H1 (cell line): Measurements from ENCODE around the gene PDE3A. TPM values are rescaled to one million over a fixed set of nuclear protein-coding genes. Genes with fewer than 3 reads are reported as not detected.

Experiments used
- CBX5 ChIP-seq: fragments of 300-800, 300-1000 bp; sonication (generic); IDR thresholded peaks from 2 replicates; pipeline ENCODE4 v1.7.1; 2016; ENCODE audit warnings: antibody characterized with exemption, low read length, low read depth
- KDM1A ChIP-seq: fragments of 200-600, 300-600 bp; sonication (generic); IDR thresholded peaks from 2 replicates; pipeline ENCODE4 v1.7.1; 2016; ENCODE audit warnings: mild to moderate bottlenecking, low read length, borderline replicate concordance
- NRF1 ChIP-seq: IDR thresholded peaks from 2 replicates; pipeline ENCODE4 v1.6.1; 2011; ENCODE audit warnings: mild to moderate bottlenecking, low read depth, low read length, improper control_type of control experiment
- YY1 ChIP-seq: IDR thresholded peaks from 2 replicates; pipeline ENCODE4 v1.6.1; 2011; ENCODE audit warnings: low read depth, mild to moderate bottlenecking, low read length
- polyA plus RNA-seq, 7 experiments: library from polyadenylated mRNA; depleted of rRNA in 3 of 7; stranded (reverse) in 5 of 7; unstranded in 2 of 7; fragments of >200 nt in 5 of 7; fragments of 200-250 nt in 2 of 7; gene quantifications; 1 replicate in 5 of 7; 2 replicates in 1 of 7; 4 replicates in 1 of 7; pipeline versions ENCODE4 v1.2.1 to v1.2.3, GENCODE V29; 2011 to 2013; ENCODE audit warnings: missing spikeins in 2 of 7, mixed read lengths in 2 of 7
- total RNA-seq: library from RNA; stranded (reverse); fragmentation: NEBNext Ultra II Directional; extraction: Animal tissue kit (Norgen Biotek cat#: 25700); gene quantifications from 2 replicates; pipeline ENCODE4 v1.2.1, GENCODE V29; 2021
- TF ChIP-seq, protein P1 (sequence below): IDR thresholded peaks from 2 replicates; pipeline ENCODE4 v1.6.1; 2011; ENCODE audit warnings: low read depth, mild to moderate bottlenecking, low read length; ENCODE audit not compliant: insufficient read depth

Gene PDE3A
- total and polyA plus RNA-seq, 2 of the 8 experiments (the other 6 are each of a cell fraction or from before 2014, with no cell fraction given) = 1.4 to 3.4 TPM

DNA sequence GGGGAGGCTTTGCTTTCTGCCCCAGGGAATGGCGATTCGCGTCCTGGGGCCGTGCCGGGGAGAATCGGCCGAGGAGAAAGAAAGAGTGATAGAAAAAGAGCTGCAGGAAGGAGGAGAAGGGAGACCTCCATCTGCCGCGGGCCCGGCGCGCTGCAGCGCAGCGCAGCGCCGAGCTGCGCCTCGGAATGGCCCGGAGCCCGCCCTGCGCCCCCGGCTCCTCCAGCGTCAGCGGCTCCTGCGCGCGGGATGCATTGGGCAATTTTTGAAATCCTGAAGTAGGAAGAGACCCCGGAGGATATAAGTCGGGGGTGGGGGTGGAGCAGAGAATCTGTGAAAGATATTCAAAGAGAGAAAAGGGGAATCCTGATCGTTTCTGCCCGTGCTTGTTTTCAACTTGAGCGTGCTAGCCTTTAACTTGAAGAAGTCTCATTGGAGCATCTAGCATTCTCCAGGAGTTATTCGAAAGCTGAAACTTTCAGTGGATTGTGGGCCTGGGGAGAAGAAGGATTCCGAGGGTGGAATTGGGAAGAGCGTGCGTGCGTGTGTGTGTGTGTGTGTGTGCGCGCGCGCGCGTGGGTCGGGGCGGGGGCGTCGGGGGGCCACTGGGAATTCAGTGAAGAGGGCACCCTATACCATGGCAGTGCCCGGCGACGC, 441 bp downstream of the PDE3A start (continued):
- TF ChIP-seq, protein P1, sequence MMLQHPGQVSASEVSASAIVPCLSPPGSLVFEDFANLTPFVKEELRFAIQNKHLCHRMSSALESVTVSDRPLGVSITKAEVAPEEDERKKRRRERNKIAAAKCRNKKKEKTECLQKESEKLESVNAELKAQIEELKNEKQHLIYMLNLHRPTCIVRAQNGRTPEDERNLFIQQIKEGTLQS = no peak
- no peak for TF ChIP-seq NRF1
- TF ChIP-seq YY1 = 0 out of 2 replicates have a peak, but pooled peaks have one; percentile 3
- no peak for TF ChIP-seq CBX5
- TF ChIP-seq KDM1A = peak; percentile 58; the same call in 1 of the 2 replicates
